IMR-90 (cell line): ENCODE results near the gene STYK1. TPM values are rescaled to one million over a fixed set of nuclear protein-coding genes. Genes with fewer than 3 reads are reported as not detected.

Experiments used
- ATAC-seq: fragments of 200-7000 bp; cut with Tn5 transposase; 2 replicates; pipeline ENCODE4 v1.9.1; 2020; ENCODE audit warnings: low read depth, mild to moderate bottlenecking, moderate library complexity
- BruUV-seq: library from RNA; stranded (reverse); fragments of 400-500 nt; replicated peaks from 2 replicates; lab custom pipeline; 2021; lab: Mats Ljungman, UMichigan
- CTCF ChIA-PET: fragments of 300-600 bp; formaldehyde crosslinking; extraction: SDS; loops from one replicate; lab custom pipeline; 2021; ENCODE audit warnings: antibody characterized with exemption; lab: Yijun Ruan, JAX
- POLR2A ChIA-PET: fragments of 300-600 bp; sonication (Branson Sonifier 250); formaldehyde crosslinking; loops from one replicate; lab custom pipeline; 2022; ENCODE audit warnings: antibody characterized with exemption; ENCODE audit not compliant: unreplicated experiment; lab: Charles Lee
- DNase-seq: peaks from one replicate; pipeline ENCODE4 v3.0.0; 2013
- H2AFZ ChIP-seq: replicated peaks from 2 replicates; pipeline ENCODE3; 2013; ENCODE audit warnings: low read length, mild to moderate bottlenecking; ENCODE audit not compliant: poor library complexity
- H2AK5ac ChIP-seq: 2 replicates; pipeline ENCODE4 v1.6.1; 2013; ENCODE audit warnings: low read depth, low read length, inconsistent platforms
- H2AK9ac ChIP-seq: replicated peaks from 2 replicates; pipeline ENCODE3; 2013; ENCODE audit warnings: mild to moderate bottlenecking, low read depth, low read length, moderate library complexity; ENCODE audit not compliant: poor library complexity
- H2BK120ac ChIP-seq: 2 replicates; pipeline ENCODE4 v1.6.1; 2013; ENCODE audit warnings: low read depth, low read length, inconsistent platforms
- H2BK15ac ChIP-seq: 3 replicates; pipeline ENCODE4 v1.6.1; 2013; ENCODE audit warnings: low read depth, low read length, inconsistent platforms
- H2BK20ac ChIP-seq: 2 replicates; pipeline ENCODE4 v1.6.1; 2013; ENCODE audit warnings: low read depth, mild to moderate bottlenecking, inconsistent platforms, low read length, moderate library complexity
- H2BK5ac ChIP-seq: 2 replicates; pipeline ENCODE4 v1.6.1; 2013; ENCODE audit warnings: mild to moderate bottlenecking, low read depth, low read length, inconsistent platforms; ENCODE audit not compliant: poor library complexity, severe bottlenecking
- H3K14ac ChIP-seq: replicated peaks from 2 replicates; pipeline ENCODE4 v1.6.1; 2013; ENCODE audit warnings: low read depth, low read length, inconsistent platforms
- H3K18ac ChIP-seq: 2 replicates; pipeline ENCODE4 v1.6.1; 2013; ENCODE audit warnings: low read depth, low read length, control low read depth
- H3K23ac ChIP-seq: 2 replicates; pipeline ENCODE4 v1.6.1; 2013; ENCODE audit warnings: low read depth, low read length, inconsistent platforms
- H3K27ac ChIP-seq: 2 replicates; pipeline ENCODE4 v1.5.1; 2013; ENCODE audit warnings: mild to moderate bottlenecking, control low read depth, low read length; ENCODE audit not compliant: insufficient read depth
- H3K27me3 ChIP-seq: 2 replicates; pipeline ENCODE4 v1.6.1; 2013; ENCODE audit warnings: low read length; ENCODE audit not compliant: control insufficient read depth, insufficient read depth
- H3K36me3 ChIP-seq: 2 replicates; pipeline ENCODE4 v1.6.1; 2013; ENCODE audit warnings: low read length, mixed read lengths; ENCODE audit not compliant: control insufficient read depth, insufficient read depth
- H3K4ac ChIP-seq: 2 replicates; pipeline ENCODE4 v1.6.1; 2013; ENCODE audit warnings: low read depth, low read length, inconsistent platforms
- H3K4me1 ChIP-seq: 2 replicates; pipeline ENCODE4 v1.6.1; 2013; ENCODE audit warnings: low read length, mixed read lengths; ENCODE audit not compliant: control insufficient read depth, insufficient read depth
- H3K4me2 ChIP-seq: 2 replicates; pipeline ENCODE4 v1.6.1; 2013; ENCODE audit warnings: low read depth, mild to moderate bottlenecking, control low read depth, low read length, moderate library complexity
- H3K4me3 ChIP-seq: 2 replicates; pipeline ENCODE4 v1.5.1; 2013; ENCODE audit warnings: low read depth, mild to moderate bottlenecking, control low read depth, low read length, moderate library complexity; ENCODE audit not compliant: insufficient read depth
- H3K56ac ChIP-seq: 2 replicates; pipeline ENCODE4 v1.6.1; 2013; ENCODE audit warnings: low read length, inconsistent platforms; ENCODE audit not compliant: insufficient read depth; ENCODE audit errors: extremely low read depth
- H3K79me1 ChIP-seq, 2 experiments: 2 replicates each; pipeline ENCODE4 v1.6.1; 2013; ENCODE audit warnings: low read length in 2 of 2, inconsistent platforms in 1 of 2, low read depth in 1 of 2
- H3K9ac ChIP-seq: 2 replicates; pipeline ENCODE4 v1.6.1; 2013; ENCODE audit warnings: low read depth, low read length, control low read depth
- H3K9me1 ChIP-seq: 2 replicates; pipeline ENCODE4 v1.6.1; 2013; ENCODE audit warnings: low read length, inconsistent platforms; ENCODE audit not compliant: insufficient read depth
- H3K9me3 ChIP-seq: 2 replicates; pipeline ENCODE4 v1.6.1; 2013; ENCODE audit warnings: low read length; ENCODE audit not compliant: control insufficient read depth, insufficient read depth
- H4K20me1 ChIP-seq: 2 replicates; pipeline ENCODE4 v1.6.1; 2013; ENCODE audit warnings: low read length, inconsistent platforms; ENCODE audit not compliant: insufficient read depth
- H4K5ac ChIP-seq: 2 replicates; pipeline ENCODE4 v1.6.1; 2013; ENCODE audit warnings: mild to moderate bottlenecking, low read depth, low read length, control low read depth
- H4K8ac ChIP-seq, 2 experiments: 2 replicates each; pipeline ENCODE4 v1.6.1; 2013; ENCODE audit warnings: low read depth in 2 of 2, low read length in 2 of 2, control low read depth in 1 of 2, inconsistent platforms in 1 of 2
- H4K91ac ChIP-seq: 2 replicates; pipeline ENCODE4 v1.6.1; 2013; ENCODE audit warnings: low read depth, low read length, inconsistent platforms; ENCODE audit not compliant: insufficient read depth
- BHLHE40 ChIP-seq: fragments of 150-350 bp; IDR thresholded peaks from 2 replicates; pipeline ENCODE4 v1.6.1; 2016; ENCODE audit warnings: mild to moderate bottlenecking, low read depth, low read length
- CEBPB ChIP-seq: IDR thresholded peaks from 2 replicates; pipeline ENCODE4 v1.6.1; 2012; ENCODE audit warnings: low read depth, low read length, improper control_type of control experiment
- CHD1 ChIP-seq: IDR thresholded peaks from 2 replicates; pipeline ENCODE4 v1.6.1; 2012; ENCODE audit warnings: low read depth, low read length, improper control_type of control experiment
- FOS ChIP-seq: fragments of 150-350 bp; IDR thresholded peaks from 2 replicates; pipeline ENCODE4 v1.6.1; 2016; ENCODE audit warnings: low read depth, low read length
- MAFK ChIP-seq: IDR thresholded peaks from 2 replicates; pipeline ENCODE4 v1.6.1; 2012; ENCODE audit warnings: low read depth, low read length, improper control_type of control experiment
- MAZ ChIP-seq: IDR thresholded peaks from 2 replicates; pipeline ENCODE4 v1.6.1; 2012; ENCODE audit warnings: low read depth, mild to moderate bottlenecking, low read length, improper control_type of control experiment, moderate library complexity, borderline replicate concordance
- MXI1 ChIP-seq: IDR thresholded peaks from 2 replicates; pipeline ENCODE4 v1.6.1; 2012; ENCODE audit warnings: low read depth, mild to moderate bottlenecking, low read length, moderate library complexity, borderline replicate concordance
- NFE2L2 ChIP-seq: fragments of 150-350 bp; IDR thresholded peaks from 2 replicates; pipeline ENCODE4 v1.6.1; 2016; ENCODE audit warnings: low read depth, mild to moderate bottlenecking, low read length
- POLR2A ChIP-seq: IDR thresholded peaks from 2 replicates; pipeline ENCODE4 v1.6.1; 2012; ENCODE audit warnings: mild to moderate bottlenecking, low read depth, low read length
- RAD21 ChIP-seq: IDR thresholded peaks from 2 replicates; pipeline ENCODE4 v1.6.1; 2012; ENCODE audit warnings: low read length, improper control_type of control experiment
- RCOR1 ChIP-seq: IDR thresholded peaks from 2 replicates; pipeline ENCODE4 v1.6.1; 2012; ENCODE audit warnings: mild to moderate bottlenecking, low read length, improper control_type of control experiment; ENCODE audit not compliant: insufficient replicate concordance
- RFX5 ChIP-seq: IDR thresholded peaks from 2 replicates; pipeline ENCODE4 v1.8.0; 2012; ENCODE audit warnings: low read depth, mild to moderate bottlenecking, low read length, moderate library complexity
- SMC3 ChIP-seq: fragments of 150-350 bp; IDR thresholded peaks from 2 replicates; pipeline ENCODE4 v1.6.1; 2016; ENCODE audit warnings: low read depth, mild to moderate bottlenecking, antibody characterized with exemption, low read length, moderate library complexity
- WGBS, 2 experiments: methylation state at CpG; one replicate each; pipeline versions ENCODE4 v1.1.5 to v1.1.7; 2013; ENCODE audit warnings: missing lambda C conversion rate in 2 of 2; ENCODE audit not compliant: insufficient read length in 1 of 2; ENCODE audit errors: extremely low coverage in 2 of 2; 5-methylcytosine and 5-hydroxymethylcytosine counted together
- dilution Hi-C: fragments of 300-500 bp; cut with HindIII; formaldehyde crosslinking; loops from one replicate; pipeline ENCODE4 v1.14.3; 2018; ENCODE audit warnings: low sequenced_read_pairs; ENCODE audit not compliant: unreplicated experiment
- in situ Hi-C: fragments of 300-500 bp; cut with MboI; formaldehyde crosslinking; loops from 3 replicates; pipeline ENCODE4 v1.14.3; 2019; ENCODE audit warnings: low sequenced_read_pairs, inconsistent platforms, mixed read lengths
- intact Hi-C: fragments of 100-400 bp; cut with micrococcal nuclease; formaldehyde crosslinking; loops from 2 replicates; pipeline ENCODE4 v1.10.0; 2022
- polyA plus RNA-seq, 3 experiments: library from polyadenylated mRNA; depleted of rRNA; stranded (reverse); fragments of >200 nt; gene quantifications; 2 replicates each; pipeline ENCODE4 v1.2.3, GENCODE V29; 2012; ENCODE audit warnings: low replicate concordance in 1 of 3
- total RNA-seq: library from RNA; depleted of rRNA; stranded (reverse); fragments of >200 nt; gene quantifications from 2 replicates; pipeline ENCODE4 v1.2.3, GENCODE V29; 2012
- TF ChIP-seq, protein P1 (sequence below): fragments of 150-350 bp; IDR thresholded peaks from 2 replicates; pipeline ENCODE4 v1.6.1; 2016; ENCODE audit warnings: low read depth, mild to moderate bottlenecking, low read length, moderate library complexity, borderline replicate concordance
- TF ChIP-seq, protein P2 (sequence below): conservative IDR thresholded peaks from 2 replicates; pipeline ENCODE4 v1.5.1; 2012; ENCODE audit warnings: mild to moderate bottlenecking, low read depth, low read length, improper control_type of control experiment
- TF ChIP-seq, protein P3 (sequence below): fragments of 150-350 bp; IDR thresholded peaks from 2 replicates; pipeline ENCODE4 v1.6.1; 2017; ENCODE audit warnings: mild to moderate bottlenecking, antibody characterized with exemption, low read length, low read depth

The STYK1 gene
- total and polyA plus RNA-seq, 2 of the 4 experiments (the other 2 are of a cell fraction): 0.36 to 0.72 TPM

DNA sequence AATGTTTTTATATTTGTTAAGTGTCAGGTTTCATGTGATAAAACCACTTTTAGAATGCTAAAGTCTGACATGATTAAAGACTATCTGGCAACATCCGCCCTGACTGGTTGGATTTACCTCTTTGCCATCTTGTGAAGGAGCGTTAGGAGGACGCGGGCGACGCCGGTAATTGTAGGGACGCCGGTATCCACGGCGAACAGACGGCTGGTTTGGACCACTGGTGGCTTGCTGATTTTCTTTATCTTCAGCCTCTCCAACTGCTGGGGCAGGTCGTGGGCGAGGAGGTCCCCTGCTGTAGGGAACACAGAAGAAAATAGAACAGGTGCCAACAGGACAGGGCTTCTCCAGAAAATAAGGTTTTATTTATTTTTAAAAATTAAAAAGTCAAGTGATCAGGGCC, 28.0 kb upstream of the STYK1 start:
- H4K8ac ChIP-seq: no peak overlapping the region
- H3K18ac ChIP-seq: no peak overlapping the region
- no peak overlapping the region for H2BK20ac ChIP-seq
- no peak overlapping the region for H3K56ac ChIP-seq
- no peak overlapping the region for H2BK5ac ChIP-seq
- ATAC-seq: no peak
- no peak overlapping the region for H2AK5ac ChIP-seq
- ChIA-PET POLR2A (no interaction called here), CTCF (no interaction called here)
- H3K9me3 ChIP-seq: no peaks in the 10 kb centered on the region
- no CpG with 5 or more reads among the region's 14 CpGs for WGBS, 2 experiments
- H3K36me3 ChIP-seq: peaks cover 43% of the 10 kb centered on the region
- no peak overlapping the region for H3K4ac ChIP-seq
- H3K23ac ChIP-seq: no peak overlapping the region
- H2AK9ac ChIP-seq: no peak overlapping the region
- H3K9me1 ChIP-seq: no peaks in the 10 kb centered on the region; the same call in 1 of the 2 replicates
- no peak overlapping the region for H2BK15ac ChIP-seq
- no peak overlapping the region for H3K27ac ChIP-seq
- no peak overlapping the region for H3K14ac ChIP-seq
- no peak for DNase-seq
- H2BK120ac ChIP-seq: no peak overlapping the region
- no peak overlapping the region for H4K5ac ChIP-seq
- no peak overlapping the region for H3K9ac ChIP-seq
- dilution Hi-C loops: no loop called here
- no peak for TF ChIP-seq RAD21
- no peak for TF ChIP-seq POLR2A
- TF ChIP-seq RCOR1: no peak
- no peak for TF ChIP-seq BHLHE40
- no peak for TF ChIP-seq NFE2L2
- TF ChIP-seq MAFK: no peak
- TF ChIP-seq, protein P1, sequence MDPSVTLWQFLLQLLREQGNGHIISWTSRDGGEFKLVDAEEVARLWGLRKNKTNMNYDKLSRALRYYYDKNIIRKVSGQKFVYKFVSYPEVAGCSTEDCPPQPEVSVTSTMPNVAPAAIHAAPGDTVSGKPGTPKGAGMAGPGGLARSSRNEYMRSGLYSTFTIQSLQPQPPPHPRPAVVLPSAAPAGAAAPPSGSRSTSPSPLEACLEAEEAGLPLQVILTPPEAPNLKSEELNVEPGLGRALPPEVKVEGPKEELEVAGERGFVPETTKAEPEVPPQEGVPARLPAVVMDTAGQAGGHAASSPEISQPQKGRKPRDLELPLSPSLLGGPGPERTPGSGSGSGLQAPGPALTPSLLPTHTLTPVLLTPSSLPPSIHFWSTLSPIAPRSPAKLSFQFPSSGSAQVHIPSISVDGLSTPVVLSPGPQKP: no peak
- no peak for TF ChIP-seq MXI1
- TF ChIP-seq, protein P2, sequence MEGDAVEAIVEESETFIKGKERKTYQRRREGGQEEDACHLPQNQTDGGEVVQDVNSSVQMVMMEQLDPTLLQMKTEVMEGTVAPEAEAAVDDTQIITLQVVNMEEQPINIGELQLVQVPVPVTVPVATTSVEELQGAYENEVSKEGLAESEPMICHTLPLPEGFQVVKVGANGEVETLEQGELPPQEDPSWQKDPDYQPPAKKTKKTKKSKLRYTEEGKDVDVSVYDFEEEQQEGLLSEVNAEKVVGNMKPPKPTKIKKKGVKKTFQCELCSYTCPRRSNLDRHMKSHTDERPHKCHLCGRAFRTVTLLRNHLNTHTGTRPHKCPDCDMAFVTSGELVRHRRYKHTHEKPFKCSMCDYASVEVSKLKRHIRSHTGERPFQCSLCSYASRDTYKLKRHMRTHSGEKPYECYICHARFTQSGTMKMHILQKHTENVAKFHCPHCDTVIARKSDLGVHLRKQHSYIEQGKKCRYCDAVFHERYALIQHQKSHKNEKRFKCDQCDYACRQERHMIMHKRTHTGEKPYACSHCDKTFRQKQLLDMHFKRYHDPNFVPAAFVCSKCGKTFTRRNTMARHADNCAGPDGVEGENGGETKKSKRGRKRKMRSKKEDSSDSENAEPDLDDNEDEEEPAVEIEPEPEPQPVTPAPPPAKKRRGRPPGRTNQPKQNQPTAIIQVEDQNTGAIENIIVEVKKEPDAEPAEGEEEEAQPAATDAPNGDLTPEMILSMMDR: no peak
- no peak for TF ChIP-seq SMC3
- TF ChIP-seq RFX5: no peak
- TF ChIP-seq, protein P3, sequence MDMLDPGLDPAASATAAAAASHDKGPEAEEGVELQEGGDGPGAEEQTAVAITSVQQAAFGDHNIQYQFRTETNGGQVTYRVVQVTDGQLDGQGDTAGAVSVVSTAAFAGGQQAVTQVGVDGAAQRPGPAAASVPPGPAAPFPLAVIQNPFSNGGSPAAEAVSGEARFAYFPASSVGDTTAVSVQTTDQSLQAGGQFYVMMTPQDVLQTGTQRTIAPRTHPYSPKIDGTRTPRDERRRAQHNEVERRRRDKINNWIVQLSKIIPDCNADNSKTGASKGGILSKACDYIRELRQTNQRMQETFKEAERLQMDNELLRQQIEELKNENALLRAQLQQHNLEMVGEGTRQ: no peak
- TF ChIP-seq MAZ: no peak
- no peak for TF ChIP-seq CHD1
- TF ChIP-seq CEBPB: no peak
- TF ChIP-seq FOS: no peak
- intact Hi-C loops: no loop called here
- in situ Hi-C loops: no loop called here
- H4K91ac ChIP-seq: no peak overlapping the region
- H4K20me1 ChIP-seq: peaks cover 4% of the 10 kb centered on the region; the same call in 1 of the 2 replicates
- H3K4me2 ChIP-seq: no peak overlapping the region
- H3K4me3 ChIP-seq: no peak overlapping the region
- no peaks in the 10 kb centered on the region for H3K27me3 ChIP-seq
- H2AFZ ChIP-seq: no peak overlapping the region
- no TSS peak for BruUV-seq
- H3K79me1 ChIP-seq: peaks cover 9 to 15% of the 10 kb centered on the region in 2 experiments
- no peaks in the 10 kb centered on the region for H3K4me1 ChIP-seq
